ENCODE results near the gene EIF3I.
A peak's percentile ranks its signal among the peaks of the same experiment; 100 is the strongest.
"Not testable (repeated sequence)": the region's sequence is repeated elsewhere in the genome, so short reads cannot be mapped to it uniquely, and the experiment has no call there.

The EIF3I gene

GRCh38 chr1:32232558-32233304 is 10.5 kb downstream of the EIF3I start:
- no peak for DNase-seq

DNA sequence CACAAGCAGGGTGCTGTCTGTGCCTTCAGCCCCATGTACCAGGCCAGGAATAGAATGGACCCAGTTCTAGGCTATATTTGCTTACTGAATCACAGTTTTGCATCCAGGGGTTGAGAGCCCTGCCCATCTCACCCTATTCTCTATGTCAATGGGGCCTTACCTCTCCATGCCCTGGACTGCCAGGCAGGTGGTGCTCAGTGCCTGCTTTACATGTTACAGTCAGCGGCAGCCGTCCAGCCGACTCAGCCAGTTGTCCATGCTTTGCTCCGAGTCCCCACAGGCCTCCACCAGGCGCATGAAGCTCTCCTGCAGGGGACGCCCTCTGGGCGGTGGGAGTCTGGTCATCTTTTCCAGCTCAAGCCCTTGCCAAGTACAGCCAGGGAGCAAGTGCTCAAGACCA is 12.6 kb downstream of the EIF3I start:
- DNase-seq = no peak

GRCh38 chr1:32239337-32239736 is 17.1 kb downstream of the EIF3I start:
- no peak for DNase-seq

DNA sequence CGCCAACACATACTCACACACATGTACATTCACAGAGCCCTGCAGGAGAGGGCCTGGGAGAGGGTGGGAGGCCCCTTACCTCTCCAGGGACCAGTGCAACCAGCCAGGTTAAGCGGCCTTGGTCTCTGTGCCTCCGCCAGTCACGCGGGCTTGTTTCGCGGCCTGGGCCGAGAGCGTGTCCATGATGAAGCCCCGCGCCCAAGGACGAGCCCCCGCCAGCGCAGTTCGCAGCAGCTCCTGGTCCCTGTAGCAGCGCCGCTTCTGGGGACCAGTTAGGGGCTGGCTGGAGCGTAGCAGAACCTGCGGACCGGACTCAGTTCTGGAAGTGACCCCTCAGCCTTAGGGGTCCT is 17.6 kb downstream of the EIF3I start:
- DNase-seq = no peak

DNA sequence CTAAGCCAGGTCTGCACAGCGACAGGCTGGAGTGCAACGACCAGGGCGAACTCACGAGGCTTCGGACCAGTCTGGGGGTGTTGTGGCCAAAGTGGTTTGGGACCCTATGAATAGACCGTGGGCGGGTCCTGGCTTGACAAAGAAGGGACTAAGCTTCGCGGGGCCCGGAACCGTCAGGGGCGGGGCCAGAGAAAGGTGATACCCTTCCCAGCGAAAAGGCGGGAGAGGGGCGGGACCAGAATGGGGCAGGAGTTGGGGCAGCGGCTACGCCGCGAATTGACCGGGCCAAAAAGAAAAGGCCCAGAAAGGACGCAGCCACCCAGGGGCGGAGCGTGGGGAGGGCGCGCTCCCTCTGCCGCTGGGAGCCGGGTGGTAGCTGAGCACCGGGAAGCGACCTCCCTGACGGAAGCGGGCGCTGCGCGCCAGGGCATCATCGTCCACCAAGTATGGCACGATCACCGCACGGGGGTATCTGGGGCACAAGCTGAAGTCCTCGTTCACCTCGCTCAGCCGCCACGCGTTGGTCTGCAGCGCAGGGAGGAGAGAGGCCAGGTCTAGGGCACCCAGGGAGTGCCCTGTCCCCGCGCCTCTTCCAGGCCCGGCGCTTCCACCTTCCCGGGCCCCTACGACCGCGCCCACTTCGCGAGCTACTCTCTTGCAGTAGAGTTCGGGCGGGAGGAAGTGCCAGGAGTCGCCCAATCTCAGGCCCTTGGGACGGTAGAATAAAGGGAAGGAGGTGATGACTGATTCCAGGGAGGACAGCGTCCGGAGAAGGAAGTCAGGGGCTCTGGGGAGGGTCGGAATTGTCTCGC is 18.1 kb downstream of the EIF3I start:
- DNase-seq = peak; percentile 45 to 47

- DNase-seq = peak in 1 of 2 experiments; percentile 21
These were observed 19.0 kb downstream of the EIF3I start for GRCh38 chr1:32241001-32241763.

DNA sequence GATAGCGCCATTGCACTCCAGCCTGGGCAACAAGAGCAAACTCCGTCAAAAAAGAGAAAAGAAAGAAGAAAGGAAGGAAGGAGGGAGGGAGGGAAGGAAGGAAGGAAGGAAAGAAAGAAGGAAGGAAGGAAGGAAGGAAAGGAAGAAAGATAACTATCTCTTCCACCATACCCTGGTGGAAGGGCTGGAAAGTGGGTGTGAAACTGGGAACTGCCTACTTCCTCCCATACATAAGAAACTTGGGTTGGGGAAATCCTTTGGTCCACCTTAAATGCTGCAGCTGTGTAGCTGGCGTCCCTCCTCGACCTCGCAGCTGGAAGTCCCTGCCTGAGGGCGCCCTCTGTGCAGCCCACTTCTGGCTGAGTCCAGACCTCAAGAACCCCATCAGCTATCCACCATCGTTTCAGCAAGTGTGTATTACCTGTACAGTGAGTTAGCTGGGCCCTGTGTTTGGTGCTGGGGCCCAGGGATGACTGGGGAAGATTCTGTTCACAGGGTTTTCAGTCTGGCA is 20.2 kb downstream of the EIF3I start:
- no peak for DNase-seq

- DNase-seq = no peak
These were observed 24.7 kb downstream of the EIF3I start, which contains the start of gene FAM167B for GRCh38 chr1:32246888-32247273. Gene FAM167B (plus strand): TSS chr1:32247222. CDS start chr1:32247422, 200 bp downstream.

GRCh38 chr1:32247452-32247851 is 25.2 kb downstream of the EIF3I start:
- DNase-seq = no peak

- DNase-seq = peak; percentile 66 to 68
These were observed 26.0 kb downstream of the EIF3I start for GRCh38 chr1:32247983-32248889.

- DNase-seq = peak; percentile 75 to 76
These were observed 27.8 kb downstream of the EIF3I start for GRCh38 chr1:32249831-32250525.

- peak; percentile 50 to 58 for DNase-seq
These were observed 28.9 kb downstream of the EIF3I start, which contains the start of gene LCK for GRCh38 chr1:32250893-32251716. Gene LCK (plus strand): TSS chr1:32251265. CDS start chr1:32274330, 23,065 bp downstream.

DNA sequence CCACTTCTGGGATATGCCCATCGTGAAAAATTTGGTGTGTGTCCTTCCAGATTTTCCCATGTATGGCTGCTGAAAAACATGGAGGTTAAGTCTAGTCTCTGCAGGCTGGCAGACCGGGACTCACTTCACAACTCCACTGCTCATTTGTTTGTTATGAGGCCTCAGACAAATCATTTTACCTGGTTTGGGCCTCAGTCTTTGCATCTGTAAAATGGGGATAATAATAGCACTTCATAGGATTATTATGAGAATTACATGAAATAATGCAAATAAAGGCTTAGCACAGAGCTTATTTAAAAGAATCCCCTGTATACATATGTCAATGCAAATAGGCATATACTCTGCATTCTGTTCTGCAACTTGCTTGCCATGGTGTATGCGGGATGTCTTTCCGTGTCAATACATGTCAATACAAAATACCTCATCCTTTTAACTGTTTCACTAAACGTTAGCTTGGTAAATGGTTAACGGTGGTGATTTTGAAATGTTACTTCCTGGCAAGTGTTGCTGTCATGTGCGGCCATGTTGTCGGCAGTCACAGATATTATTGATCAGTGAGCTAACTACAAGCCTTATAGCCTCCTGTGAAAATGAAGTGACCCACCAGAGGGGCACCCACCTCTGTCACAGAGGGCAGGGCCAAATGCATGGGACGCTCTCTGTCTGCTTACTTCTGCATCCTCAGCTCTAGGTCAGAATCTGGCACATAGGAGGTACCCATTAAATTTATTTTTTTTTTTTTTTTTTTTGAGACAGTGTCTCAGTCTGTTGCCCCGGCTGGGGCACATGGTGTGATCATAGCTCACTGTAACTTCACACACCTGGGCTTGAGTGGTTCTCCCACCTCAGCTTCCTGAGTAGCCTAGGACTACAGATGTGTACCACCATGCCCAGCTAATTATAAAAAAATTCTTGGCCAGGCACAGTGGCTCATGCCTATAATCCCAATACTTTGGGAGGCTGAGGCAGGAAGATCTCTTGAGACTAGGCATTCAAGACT is 33.2 kb downstream of the EIF3I start:
- no peak for DNase-seq

GRCh38 chr1:32256473-32257226 is 34.4 kb downstream of the EIF3I start:
- no peak for DNase-seq

DNA sequence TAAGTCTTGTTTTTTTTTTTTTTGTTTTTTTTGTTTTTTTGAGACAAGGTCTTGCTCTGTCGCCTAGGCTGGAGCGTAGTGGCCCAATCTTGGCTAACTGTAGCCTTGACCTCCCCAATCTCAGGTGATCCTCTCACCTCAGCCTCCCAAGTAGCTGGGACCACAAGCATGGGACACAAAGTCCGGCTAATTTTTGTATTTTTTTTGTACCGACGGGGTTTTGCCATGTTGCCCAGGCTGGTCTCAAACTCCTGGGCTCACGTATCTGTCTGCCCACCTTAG is 35.0 kb downstream of the EIF3I start:
- DNase-seq = no peak

DNA sequence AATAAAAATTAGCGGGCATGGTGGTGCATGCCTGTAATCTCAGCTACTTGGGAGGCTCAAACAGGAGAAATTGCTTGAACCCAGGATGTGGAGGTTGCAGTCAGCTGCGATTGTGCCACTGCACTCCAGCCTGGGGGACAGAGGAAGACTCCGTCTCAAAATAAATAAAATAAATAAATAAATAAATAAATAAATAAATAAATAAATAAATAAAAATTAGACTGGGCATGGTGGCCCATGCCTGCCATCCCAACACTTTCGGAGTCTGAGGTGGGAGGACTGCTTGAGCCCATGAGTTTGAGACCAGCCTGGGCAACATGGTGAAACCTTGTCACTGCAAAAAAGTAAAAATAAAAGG is 41.0 kb downstream of the EIF3I start:
- DNase-seq = not testable (repeated sequence)

DNA sequence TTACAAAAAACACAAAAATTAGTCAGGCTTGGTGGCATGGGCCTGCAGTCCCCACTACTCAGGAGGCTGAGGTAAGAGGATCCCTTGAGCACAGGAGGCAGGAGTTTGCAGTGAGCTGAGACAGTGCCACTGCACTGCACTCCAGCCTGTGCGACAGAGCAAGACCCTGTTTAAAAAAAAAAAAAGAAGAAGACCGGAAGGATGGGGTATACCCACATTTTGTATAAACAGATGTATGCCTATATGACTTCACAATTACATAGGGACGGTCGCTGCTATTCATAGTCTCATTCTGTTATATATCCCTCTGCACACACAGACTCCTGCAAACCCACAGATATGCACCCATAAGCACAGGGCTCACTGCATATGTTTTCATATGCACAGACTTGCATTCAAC is 41.5 kb downstream of the EIF3I start:
- DNase-seq = no peak

GRCh38 chr1:32265846-32266245 is 43.6 kb downstream of the EIF3I start:
- no peak for DNase-seq
